Measurements from ENCODE around the gene TFAM.

The TFAM gene

DNA sequence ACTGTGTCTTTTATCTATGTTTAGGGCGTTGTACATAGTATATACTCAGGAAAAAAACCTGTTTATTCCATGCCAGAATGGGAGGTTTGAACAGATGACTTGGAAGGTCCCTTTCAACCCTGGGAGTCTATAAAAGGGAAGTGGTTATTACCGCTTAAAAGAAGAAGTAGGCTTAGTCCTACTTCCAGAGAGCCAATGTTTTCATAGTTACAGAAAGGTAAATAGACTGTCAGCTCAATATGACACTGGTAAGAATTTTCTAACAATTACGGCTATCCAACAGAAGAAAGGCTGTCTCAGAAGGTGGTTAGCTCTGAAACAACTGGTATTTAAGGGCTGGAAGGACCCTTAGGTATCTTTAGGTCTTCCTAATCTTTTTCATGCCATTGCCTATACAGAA lies 1.1 kb upstream of the TFAM start:
- Histone ChIP-seq H3K79me2 (ENCODE audit: insufficient read depth, low read length) (peaks cover 31% of the 10 kb centered on the region), H3K9me2 (replicated peaks; ENCODE audit: insufficient read depth, low read length) (no peaks in the 10 kb centered on the region), H3K36me3 (ENCODE audit: low read length) (peaks cover 14% of the 10 kb centered on the region), H3K4me2 (ENCODE audit: low read depth, low read length, poor library complexity, severe bottlenecking) (peak overlapping the region; percentile 82), H3K27me3 (ENCODE audit: low read length) (no peaks in the 10 kb centered on the region), H3F3A (ENCODE audit: insufficient read depth) (peaks cover 19% of the 10 kb centered on the region), H3K27ac (ENCODE audit: low read depth, low read length) (no peak overlapping the region), H3K9ac (ENCODE audit: low read length) (peak overlapping the region; percentile 89; the same call in 1 of the 2 replicates), H4K20me1 (ENCODE audit: low read depth, low read length) (no peaks in the 10 kb centered on the region), H3K9me3 (ENCODE audit: insufficient read depth, low read length) (no peaks in the 10 kb centered on the region), H2AFZ (ENCODE audit: low read depth, low read length, severe bottlenecking) (peak overlapping the region; percentile 91), H3K4me3 (ENCODE audit: insufficient read depth, low read length, poor library complexity, severe bottlenecking) (peak overlapping the region; percentile 73)
- TF ChIP-seq CTCF (IDR thresholded peaks at IDR 0.05; ENCODE audit: insufficient read depth, low read length, poor library complexity, severe bottlenecking) (no peak), EZH2phosphoT487 (conservative IDR thresholded peaks at IDR 0.05; ENCODE audit: low read length) (no peak)

DNA sequence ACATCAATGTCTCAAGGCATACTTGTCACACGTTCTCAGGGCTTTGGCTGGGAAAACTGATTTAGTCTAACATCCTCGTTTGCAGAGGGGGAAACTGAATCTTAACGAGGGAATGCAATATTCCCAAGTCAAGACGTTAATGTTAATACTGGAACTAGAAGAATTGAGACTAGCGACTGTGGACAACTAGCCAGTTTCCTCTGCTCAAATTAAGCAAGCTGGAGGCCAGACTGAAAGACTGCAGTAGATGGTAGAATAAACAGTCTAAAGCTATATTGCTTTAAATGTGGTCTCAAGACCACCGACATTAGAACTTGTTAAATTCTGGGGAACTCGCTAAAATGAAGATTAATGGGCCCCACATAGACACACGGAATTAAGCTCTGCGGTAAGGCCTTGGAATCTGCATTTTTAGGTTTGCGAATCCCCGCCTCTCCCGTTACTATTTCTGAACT lies 639 bp upstream of the TFAM start:
- peaks cover 19% of the 10 kb centered on the region for H3F3A ChIP-seq (ENCODE audit: insufficient read depth)
- H2AFZ ChIP-seq (ENCODE audit: low read depth, low read length, severe bottlenecking) = peak overlapping the region; percentile 91
- no peaks in the 10 kb centered on the region for H3K9me3 ChIP-seq (ENCODE audit: insufficient read depth, low read length)
- H3K9ac ChIP-seq (ENCODE audit: low read length) = peak overlapping the region; percentile 89
- H3K27ac ChIP-seq (ENCODE audit: low read depth, low read length) = peak overlapping the region; percentile 49
- no peaks in the 10 kb centered on the region for H3K9me2 ChIP-seq (replicated peaks; ENCODE audit: insufficient read depth, low read length)
- H3K79me2 ChIP-seq (ENCODE audit: insufficient read depth, low read length) = peaks cover 34% of the 10 kb centered on the region
- peak overlapping the region; percentile 73 for H3K4me3 ChIP-seq (ENCODE audit: insufficient read depth, low read length, poor library complexity, severe bottlenecking)
- H4K20me1 ChIP-seq (ENCODE audit: low read depth, low read length) = no peaks in the 10 kb centered on the region
- no peaks in the 10 kb centered on the region for H3K27me3 ChIP-seq (ENCODE audit: low read length)
- H3K36me3 ChIP-seq (ENCODE audit: low read length) = peaks cover 17% of the 10 kb centered on the region
- peak overlapping the region; percentile 82 for H3K4me2 ChIP-seq (ENCODE audit: low read depth, low read length, poor library complexity, severe bottlenecking)
- TF ChIP-seq EZH2phosphoT487 (conservative IDR thresholded peaks at IDR 0.05; ENCODE audit: low read length) (no peak), CTCF (IDR thresholded peaks at IDR 0.05; ENCODE audit: insufficient read depth, low read length, poor library complexity, severe bottlenecking) (no peak)

DNA sequence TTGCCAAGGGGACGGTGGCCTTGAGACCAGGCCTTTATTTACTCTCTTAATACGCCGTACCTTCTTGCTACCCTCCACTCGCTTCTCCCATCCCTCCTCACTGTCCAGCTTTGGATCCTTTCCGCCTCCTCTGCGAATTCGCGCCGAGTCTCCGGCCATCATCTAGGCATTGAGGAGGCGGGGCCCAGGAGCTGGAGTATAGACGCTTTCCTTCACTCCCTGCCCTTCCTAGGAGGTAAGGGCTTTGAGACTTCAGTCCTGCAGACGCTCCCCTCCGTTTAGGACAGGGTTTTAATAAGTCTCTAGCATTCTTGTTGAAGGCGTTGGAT lies 538 bp downstream of the TFAM start:
- Histone ChIP-seq H3K79me2 (ENCODE audit: insufficient read depth, low read length) (peaks cover 42% of the 10 kb centered on the region), H4K20me1 (ENCODE audit: low read depth, low read length) (no peaks in the 10 kb centered on the region), H3K9me3 (ENCODE audit: insufficient read depth, low read length) (no peaks in the 10 kb centered on the region), H3K27me3 (ENCODE audit: low read length) (no peaks in the 10 kb centered on the region), H3F3A (ENCODE audit: insufficient read depth) (peaks cover 19% of the 10 kb centered on the region), H3K4me3 (ENCODE audit: insufficient read depth, low read length, poor library complexity, severe bottlenecking) (peak overlapping the region; percentile 73), H3K27ac (ENCODE audit: low read depth, low read length) (peak overlapping the region; percentile 46; the same call in 1 of the 2 replicates), H3K9me2 (replicated peaks; ENCODE audit: insufficient read depth, low read length) (no peaks in the 10 kb centered on the region), H2AFZ (ENCODE audit: low read depth, low read length, severe bottlenecking) (peak overlapping the region; percentile 11), H3K9ac (ENCODE audit: low read length) (peak overlapping the region; percentile 89), H3K4me2 (ENCODE audit: low read depth, low read length, poor library complexity, severe bottlenecking) (peak overlapping the region; percentile 77), H3K36me3 (ENCODE audit: low read length) (peaks cover 26% of the 10 kb centered on the region)
- TF ChIP-seq EZH2phosphoT487 (conservative IDR thresholded peaks at IDR 0.05; ENCODE audit: low read length) (no peak), CTCF (IDR thresholded peaks at IDR 0.05; ENCODE audit: insufficient read depth, low read length, poor library complexity, severe bottlenecking) (no peak)
